Stimulated activated CD8-positive, alpha-beta memory T cell treated with anti-CD3 and anti-CD28 coated beads, Interleukin-7, amount 100 ng/mL, for 24 hours (primary cell): ENCODE data around the gene CHRNG.

Experiments used
- DNase-seq: peaks from one replicate; pipeline ENCODE4 v3.0.0-alpha.2; 2020; ENCODE audit warnings: low read depth

CHRNG gene

DNA sequence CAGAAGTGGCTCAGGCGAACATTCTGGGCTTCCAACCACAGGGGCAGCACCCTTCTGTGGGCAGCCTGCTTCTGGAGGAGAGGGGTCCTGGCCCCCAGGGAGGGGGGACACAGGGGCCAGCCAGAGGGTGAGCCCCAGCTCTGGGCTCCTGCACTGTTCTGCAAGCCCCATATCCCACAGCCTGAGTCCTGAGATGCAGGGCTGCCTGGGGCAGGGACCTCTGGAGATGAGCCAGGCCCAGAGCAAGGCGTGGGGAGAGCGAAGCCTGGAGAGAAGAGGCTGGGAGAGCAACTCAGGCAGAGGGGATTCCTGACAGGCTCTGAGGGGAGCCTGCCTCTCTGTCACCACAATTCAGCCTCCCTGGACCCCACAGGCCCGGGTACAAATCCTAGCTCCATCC lies 32.8 kb upstream of the CHRNG start:
- DNase-seq: no peak

GRCh38 chr2:232508251-232508650 lies 31.2 kb upstream of the CHRNG start:
- DNase-seq: no peak

- no peak for DNase-seq
These were observed 28.1 kb upstream of the CHRNG start for GRCh38 chr2:232511336-232511890.

GRCh38 chr2:232512602-232513001 lies 26.9 kb upstream of the CHRNG start:
- no peak for DNase-seq

- no peak for DNase-seq
These were observed 26.1 kb upstream of the CHRNG start for GRCh38 chr2:232513353-232513752.

DNA sequence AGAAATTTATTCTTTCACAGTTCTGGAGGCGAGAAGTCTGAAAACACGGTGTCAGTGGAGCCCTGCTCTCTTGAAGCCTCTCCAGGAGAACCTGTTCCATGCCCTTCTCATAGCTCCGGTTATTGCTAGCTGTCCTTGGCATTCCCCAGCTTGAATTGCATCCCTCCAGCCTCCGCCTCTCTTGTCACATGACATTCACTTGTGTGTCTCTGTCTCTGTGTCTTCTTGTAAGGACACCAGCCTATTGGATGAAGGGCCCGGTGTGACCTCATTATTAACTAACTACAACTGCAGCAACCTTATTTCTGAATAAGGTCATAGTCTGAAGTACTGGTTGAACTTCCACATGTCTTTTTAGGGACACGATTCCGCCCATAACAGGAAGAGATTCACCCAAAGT lies 23.9 kb upstream of the CHRNG start:
- no peak for DNase-seq

GRCh38 chr2:232516551-232516950 lies 22.9 kb upstream of the CHRNG start:
- DNase-seq: no peak

DNA sequence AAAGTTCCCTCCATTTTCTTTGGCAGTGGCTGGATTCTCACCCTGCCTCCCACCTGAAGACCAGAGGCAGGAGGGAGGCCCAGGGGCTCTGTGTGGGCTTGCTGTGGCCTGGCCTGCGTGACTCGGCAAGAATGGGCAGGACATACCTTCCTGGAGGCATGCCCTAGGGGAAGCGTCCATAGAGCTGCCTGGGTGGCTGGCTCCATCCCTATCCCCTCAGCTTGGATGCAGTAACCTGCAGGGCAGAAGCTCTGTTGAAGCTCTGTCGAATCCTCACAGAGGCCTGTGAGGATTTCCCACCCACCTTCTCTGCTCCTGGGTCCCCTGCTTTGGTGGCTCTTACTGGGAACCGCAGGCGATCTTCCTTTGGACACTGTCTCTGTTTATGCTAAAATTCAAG lies 20.6 kb upstream of the CHRNG start:
- no peak for DNase-seq

GRCh38 chr2:232519581-232520438 lies 19.7 kb upstream of the CHRNG start, which contains the start of gene PRSS56:
Gene PRSS56 (plus strand): TSS chr2:232520388. CDS start chr2:232520599, 211 bp downstream.
- no peak for DNase-seq

- no peak for DNase-seq
These were observed 19.0 kb upstream of the CHRNG start for GRCh38 chr2:232520489-232520888.

- no peak for DNase-seq
These were observed 18.4 kb upstream of the CHRNG start for GRCh38 chr2:232521098-232521497.

- DNase-seq: peak; percentile 46
These were observed 17.4 kb upstream of the CHRNG start for GRCh38 chr2:232521959-232522622.

GRCh38 chr2:232522623-232523401 lies 16.7 kb upstream of the CHRNG start:
- DNase-seq: no peak

DNA sequence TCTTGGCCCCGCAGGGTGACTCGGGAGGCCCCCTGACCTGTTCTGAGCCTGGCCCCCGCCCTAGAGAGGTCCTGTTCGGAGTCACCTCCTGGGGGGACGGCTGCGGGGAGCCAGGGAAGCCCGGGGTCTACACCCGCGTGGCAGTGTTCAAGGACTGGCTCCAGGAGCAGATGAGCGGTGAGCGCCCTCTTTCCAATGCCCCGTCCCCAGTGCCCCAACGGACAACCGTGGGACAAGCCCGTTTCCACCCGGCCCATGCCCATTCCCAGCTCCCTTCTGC lies 16.1 kb upstream of the CHRNG start:
- no peak for DNase-seq

DNA sequence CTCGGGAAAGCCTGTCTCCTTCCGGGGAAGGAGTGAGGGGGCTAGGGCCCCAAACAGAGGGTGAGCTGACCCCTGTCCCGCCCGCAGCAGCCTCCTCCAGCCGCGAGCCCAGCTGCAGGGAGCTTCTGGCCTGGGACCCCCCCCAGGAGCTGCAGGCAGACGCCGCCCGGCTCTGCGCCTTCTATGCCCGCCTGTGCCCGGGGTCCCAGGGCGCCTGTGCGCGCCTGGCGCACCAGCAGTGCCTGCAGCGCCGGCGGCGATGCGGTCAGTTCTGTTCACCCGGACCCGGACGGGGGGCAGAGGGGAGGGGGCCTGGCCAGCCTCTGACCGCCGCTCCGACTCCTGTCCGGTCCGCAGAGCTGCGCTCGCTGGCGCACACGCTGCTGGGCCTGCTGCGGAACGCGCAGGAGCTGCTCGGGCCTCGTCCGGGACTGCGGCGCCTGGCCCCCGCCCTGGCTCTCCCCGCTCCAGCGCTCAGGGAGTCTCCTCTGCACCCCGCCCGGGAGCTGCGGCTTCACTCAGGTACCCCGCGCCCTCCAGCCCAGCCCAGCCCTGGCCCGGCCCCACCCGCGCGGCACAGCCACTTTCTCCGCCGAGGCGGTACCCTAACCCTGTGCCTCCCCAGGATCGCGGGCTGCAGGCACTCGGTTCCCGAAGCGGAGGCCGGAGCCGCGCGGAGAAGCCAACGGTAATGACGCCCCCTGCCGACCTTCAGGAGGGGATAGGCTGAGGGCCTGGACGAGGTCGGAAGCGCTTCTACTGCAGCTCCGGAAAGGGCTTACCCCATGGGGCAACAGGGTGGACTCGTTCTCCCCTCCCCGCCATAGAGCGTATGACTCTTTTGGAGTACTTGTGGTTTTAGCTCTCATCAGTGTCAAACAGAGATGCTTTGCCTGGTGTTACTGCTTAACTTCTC lies 15.6 kb upstream of the CHRNG start:
- DNase-seq: no peak

- DNase-seq: no peak
These were observed 14.7 kb upstream of the CHRNG start for GRCh38 chr2:232524771-232525170.

GRCh38 chr2:232525199-232525598 lies 14.3 kb upstream of the CHRNG start:
- no peak for DNase-seq

DNA sequence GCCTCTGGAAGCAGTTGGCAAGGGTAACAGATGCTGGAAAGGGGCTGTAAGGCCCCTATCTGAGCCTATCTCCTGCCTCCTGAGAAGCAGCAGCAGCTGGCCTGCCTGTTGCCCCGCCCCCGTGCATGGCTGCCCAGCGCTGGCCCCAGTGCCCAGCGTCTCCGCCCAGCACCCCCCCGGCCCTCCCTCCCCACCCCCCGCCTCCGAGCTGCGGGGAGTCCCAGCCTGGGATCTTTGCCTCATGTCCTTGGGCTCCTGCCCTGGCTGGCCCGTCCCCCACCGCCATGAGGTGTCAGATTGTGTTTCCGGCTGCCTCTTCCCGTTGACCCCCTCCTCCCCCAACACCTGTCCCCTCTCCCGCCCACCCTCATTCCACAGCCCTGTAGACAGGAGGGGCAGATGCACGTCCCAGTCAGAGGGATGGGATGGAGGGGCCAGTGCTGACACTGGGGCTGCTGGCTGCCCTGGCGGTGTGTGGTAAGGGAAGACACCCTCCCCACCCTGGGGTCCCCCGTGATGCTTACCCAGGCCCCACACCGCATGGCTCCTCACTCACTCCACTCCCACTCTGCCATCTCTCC lies 13.6 kb upstream of the CHRNG start, which contains the start of gene CHRND:
CHRND (plus strand) TSS at position 370 of the 581 bp plus-strand sequence; CDS start at position 426, 56 bp downstream.
- no peak for DNase-seq

- no peak for DNase-seq
These were observed 13.0 kb upstream of the CHRNG start for GRCh38 chr2:232526372-232526941.

- no peak for DNase-seq
These were observed 11.5 kb upstream of the CHRNG start for GRCh38 chr2:232527905-232528470.
